Esophagus muscularis mucosa (tissue), 4 donors: ENCODE measurements around the gene CDH18.

Source experiments
- EP300 ChIP-seq: sonication (generic); formaldehyde crosslinking; IDR thresholded peaks from one replicate; pipeline ENCODE4 v1.6.1; 2017; ENCODE audit warnings: antibody characterized with exemption
- POLR2A ChIP-seq: fragments of 450-650 bp; IDR thresholded peaks from one replicate; pipeline ENCODE4 v1.6.1; 2017; ENCODE audit warnings: antibody characterized with exemption, moderate library complexity, mild to moderate bottlenecking, low read depth
- POLR2AphosphoS5 ChIP-seq, 2 donors: sonication (generic); formaldehyde crosslinking; IDR thresholded peaks; one replicate each; pipeline ENCODE4 v1.6.1; 2017; ENCODE audit warnings: antibody characterized with exemption in 2 of 2
- TF ChIP-seq, protein P1 (sequence below), 3 experiments: fragments of 200-600 bp in 2 of 3; fragments of 450-650 bp in 1 of 3; sonication (generic) in 2 of 3; IDR thresholded peaks; one replicate each; pipeline ENCODE4 v1.5.1; 2017 to 2019; ENCODE audit warnings: antibody characterized with exemption in 3 of 3, mild to moderate bottlenecking in 2 of 3, moderate library complexity in 1 of 3

DNA sequence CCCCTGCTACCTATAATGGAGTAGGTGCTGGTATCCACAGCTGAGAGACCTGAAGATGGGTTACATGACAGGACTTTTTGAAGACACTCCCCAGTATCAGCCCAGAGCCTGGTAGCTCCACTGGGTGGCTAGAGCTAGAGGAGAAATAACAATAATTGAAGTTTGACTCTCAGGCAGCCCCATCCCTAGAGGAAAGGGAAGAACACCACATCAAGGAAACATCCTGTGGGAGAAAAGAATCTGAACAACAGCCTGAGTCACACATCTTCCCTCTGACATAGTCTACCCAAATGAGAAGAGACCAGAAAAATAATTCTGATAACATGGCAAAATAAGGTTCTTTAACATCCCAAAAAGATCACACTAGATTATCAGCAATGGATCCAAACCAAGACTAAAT, 432.1 kb downstream of the CDH18 start:
- TF ChIP-seq, protein P1, sequence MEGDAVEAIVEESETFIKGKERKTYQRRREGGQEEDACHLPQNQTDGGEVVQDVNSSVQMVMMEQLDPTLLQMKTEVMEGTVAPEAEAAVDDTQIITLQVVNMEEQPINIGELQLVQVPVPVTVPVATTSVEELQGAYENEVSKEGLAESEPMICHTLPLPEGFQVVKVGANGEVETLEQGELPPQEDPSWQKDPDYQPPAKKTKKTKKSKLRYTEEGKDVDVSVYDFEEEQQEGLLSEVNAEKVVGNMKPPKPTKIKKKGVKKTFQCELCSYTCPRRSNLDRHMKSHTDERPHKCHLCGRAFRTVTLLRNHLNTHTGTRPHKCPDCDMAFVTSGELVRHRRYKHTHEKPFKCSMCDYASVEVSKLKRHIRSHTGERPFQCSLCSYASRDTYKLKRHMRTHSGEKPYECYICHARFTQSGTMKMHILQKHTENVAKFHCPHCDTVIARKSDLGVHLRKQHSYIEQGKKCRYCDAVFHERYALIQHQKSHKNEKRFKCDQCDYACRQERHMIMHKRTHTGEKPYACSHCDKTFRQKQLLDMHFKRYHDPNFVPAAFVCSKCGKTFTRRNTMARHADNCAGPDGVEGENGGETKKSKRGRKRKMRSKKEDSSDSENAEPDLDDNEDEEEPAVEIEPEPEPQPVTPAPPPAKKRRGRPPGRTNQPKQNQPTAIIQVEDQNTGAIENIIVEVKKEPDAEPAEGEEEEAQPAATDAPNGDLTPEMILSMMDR (IDR thresholded peaks at IDR 0.05) = no peak
- TF ChIP-seq EP300 = no peak
- no peak for TF ChIP-seq POLR2AphosphoS5 (IDR thresholded peaks at IDR 0.05)
- no peak for TF ChIP-seq POLR2A
